Activated CD8-positive, alpha-beta memory T cell treated with anti-CD3 and anti-CD28 coated beads, Interleukin-2, amount 50 U/mL, for 4 hours (primary cell): ENCODE measurements around the gene CCDC6.
"Not testable (repeated sequence)": the region's sequence is repeated elsewhere in the genome, so short reads cannot be mapped to it uniquely, and the experiment has no call there.

Experiments used
- DNase-seq: peaks from one replicate; pipeline ENCODE4 v3.0.0-alpha.2; 2020

CCDC6 gene

GRCh38 chr10:59805014-59805413 lies 101.3 kb downstream of the CCDC6 start:
- no peak for DNase-seq

- DNase-seq = no peak
Observed at GRCh38 chr10:59804220-59804619, 102.1 kb downstream of the CCDC6 start.

DNA sequence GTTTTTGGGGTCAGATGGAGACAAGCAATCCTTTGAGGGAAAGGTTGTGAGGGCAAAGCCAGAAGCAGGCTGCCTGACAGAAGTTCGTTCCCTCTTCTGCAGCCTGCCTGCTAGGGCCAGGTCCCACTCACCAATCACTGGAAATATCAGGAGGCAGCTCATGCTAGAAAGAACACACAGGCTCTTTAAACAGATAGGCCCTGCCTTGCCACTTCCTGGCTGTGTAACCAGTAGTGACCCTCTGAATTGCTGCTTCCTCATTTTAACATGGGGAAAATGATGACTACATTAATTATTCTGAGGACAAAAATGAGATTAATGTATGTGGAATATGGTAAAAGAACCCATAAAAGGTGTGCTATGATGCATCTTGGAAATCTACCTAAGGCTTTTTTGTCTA lies 102.6 kb downstream of the CCDC6 start:
- DNase-seq = no peak

DNA sequence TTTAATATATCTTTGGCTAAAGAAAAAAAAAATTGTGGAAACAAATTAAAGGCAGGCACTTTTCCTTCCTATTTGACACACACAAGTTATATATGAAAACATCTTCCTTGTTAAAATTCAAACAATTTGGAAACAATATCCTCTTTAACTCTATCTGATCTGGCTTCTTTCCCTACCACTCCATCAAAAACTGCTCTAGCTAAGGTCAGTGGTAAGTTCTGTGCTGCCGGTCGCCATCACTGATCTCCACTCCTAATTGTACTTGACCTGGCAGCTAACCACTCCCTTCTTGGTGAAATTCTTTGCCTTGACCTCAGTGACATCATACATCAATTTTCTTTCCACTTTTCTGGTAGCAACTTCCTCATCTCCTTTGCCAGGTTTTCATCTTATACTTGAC lies 105.2 kb downstream of the CCDC6 start:
- DNase-seq = no peak

GRCh38 chr10:59799421-59799820 lies 106.9 kb downstream of the CCDC6 start:
- no peak for DNase-seq

DNA sequence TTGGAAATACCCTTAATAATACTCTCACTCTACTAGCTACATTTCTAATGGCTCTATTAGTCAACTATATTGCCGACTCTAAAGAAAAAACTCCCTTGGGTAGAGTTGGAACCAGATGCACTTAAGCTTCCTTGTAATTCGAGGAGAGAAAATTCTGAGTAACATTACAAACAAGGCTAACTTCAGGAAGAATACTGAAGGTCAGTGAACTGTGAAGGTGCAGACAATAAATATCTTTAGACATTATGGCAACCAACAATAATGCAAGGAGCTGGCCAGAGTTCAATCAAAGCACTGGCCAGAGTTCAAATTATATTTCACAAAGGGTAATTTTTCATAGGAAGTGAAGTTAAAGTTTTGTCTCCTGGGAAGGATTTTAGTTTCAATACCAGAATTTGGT lies 112.4 kb downstream of the CCDC6 start:
- no peak for DNase-seq

DNA sequence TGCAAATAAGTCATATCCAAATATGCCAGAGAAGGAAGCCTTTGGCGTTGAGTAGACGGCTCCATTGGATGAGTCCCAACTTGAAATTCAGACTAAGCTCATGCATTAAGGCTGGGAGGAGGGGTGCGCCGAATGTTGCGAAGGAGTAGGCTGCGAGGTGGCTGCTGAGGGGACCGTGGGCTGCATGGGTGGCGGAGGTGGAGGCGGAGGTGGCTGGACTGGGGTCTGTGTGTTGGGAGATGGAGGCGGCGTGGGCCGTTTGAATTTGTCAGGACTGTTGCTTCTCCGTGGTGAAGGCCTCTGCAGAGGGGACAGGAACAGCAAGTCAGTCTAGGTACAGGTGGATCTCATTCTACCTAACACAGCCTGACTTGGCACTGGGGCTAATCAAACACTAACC lies 113.5 kb downstream of the CCDC6 start:
- no peak for DNase-seq

DNA sequence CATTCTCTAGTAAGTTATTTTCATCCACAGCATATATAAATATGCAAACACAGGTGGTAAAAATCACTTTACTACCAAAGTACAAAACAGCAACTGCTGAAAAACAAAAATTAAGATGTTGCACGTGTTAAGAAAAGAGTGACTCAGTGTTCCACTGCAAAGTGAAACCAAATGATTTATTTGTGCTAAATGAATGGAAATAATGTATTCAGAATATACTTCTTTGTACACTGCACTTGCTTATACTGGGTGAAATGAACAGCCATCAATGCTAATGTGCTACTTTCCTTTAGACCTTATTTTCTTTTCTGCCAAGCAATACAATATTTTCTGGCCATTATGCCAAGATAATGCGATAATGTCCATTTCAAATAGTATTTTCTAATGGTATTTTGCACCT lies 114.8 kb downstream of the CCDC6 start:
- no peak for DNase-seq

DNA sequence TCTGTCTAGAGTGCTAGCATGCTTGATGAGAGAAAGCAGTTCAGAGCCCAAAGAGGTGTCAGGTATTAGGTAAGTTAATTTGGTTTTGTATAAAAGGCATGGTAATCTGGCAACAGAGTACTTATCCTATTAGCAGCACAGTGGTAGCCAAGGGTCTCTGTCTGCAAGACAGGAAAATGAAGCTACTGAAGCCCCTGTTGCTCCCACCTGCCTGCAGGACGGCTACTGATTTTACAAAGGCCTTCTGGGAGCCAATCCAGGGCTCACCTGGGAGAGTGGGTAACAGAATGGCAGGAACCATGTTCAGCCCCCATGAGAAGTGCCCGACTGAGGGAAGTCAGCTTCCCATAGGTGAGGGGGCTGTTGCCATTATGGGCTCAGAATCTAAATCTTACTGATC lies 116.3 kb downstream of the CCDC6 start:
- DNase-seq = not testable (repeated sequence)

DNA sequence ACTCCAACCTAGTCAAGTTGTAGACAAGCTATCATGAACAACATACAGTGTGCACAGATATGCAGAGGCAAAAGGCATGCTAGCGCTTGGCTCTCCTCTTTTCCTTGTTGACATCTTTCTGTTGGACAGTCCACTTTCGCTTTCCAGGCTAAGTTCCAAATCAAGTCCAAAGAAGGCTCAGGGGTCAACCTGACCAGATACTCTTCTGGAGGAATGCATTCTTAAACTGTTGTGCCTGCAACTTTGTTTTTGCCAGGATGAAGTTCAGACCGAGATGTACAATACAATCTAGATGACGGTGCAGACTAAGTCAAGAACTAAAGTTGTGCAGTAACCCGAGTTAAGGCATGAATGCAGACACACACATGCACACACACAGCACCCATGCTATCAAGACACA lies 117.4 kb downstream of the CCDC6 start:
- not testable (repeated sequence) for DNase-seq

DNA sequence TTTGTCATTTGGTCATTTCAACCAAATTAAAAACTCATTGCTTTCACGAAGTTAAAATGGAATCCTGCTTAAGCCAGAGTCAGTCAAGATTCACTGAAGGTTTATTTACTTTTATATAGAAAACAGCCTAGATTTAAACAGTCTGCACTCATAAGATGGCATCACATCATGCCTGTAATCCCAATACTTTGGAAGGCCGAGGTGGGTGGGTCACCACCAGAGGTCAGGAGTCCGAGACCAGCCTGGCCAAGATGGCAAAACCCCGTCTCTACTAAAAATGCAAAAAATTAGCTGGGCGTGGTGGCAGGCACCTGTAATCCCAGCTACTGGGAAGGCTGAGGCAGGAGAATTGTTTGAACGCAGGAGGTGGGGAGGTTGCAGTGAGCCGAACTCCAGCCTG lies 119.3 kb downstream of the CCDC6 start:
- not testable (repeated sequence) for DNase-seq

DNA sequence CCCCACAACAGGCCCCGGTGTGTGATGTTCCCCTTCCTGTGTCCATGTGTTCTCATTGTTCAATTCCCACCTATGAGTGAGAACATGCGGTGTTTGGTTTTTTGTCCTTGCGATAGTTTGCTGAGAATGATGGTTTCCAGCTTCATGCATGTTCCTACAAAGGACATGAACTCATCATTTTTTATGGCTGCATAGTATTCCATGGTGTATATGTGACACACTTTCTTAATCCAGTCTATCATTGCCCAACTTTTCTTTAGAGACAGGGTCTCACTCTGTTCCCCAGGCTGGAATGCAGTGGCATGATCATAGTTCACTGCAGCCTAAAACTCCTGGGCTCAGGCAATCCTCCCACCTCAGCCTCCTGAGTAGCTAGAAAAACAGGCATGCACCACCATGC lies 120.9 kb downstream of the CCDC6 start:
- not testable (repeated sequence) for DNase-seq

DNA sequence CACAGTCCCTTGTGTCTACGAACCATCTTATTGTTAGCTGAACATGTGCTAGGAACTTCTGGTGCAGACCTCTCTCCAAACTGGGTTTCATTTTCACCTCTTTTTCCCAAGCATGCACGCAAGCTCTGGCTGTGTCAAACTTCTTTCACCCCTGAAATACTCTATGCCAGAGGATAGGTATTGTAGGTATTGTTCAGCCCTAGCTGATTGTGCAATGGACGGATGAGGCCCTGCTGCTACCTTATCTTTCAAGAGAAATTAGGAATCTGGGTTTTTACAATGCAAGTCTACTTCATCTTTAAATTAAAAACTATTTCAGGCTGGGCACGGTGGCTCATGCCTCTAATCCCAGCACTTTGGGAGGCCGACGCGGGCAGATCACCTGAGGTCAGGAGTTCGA lies 124.8 kb downstream of the CCDC6 start:
- no peak for DNase-seq

DNA sequence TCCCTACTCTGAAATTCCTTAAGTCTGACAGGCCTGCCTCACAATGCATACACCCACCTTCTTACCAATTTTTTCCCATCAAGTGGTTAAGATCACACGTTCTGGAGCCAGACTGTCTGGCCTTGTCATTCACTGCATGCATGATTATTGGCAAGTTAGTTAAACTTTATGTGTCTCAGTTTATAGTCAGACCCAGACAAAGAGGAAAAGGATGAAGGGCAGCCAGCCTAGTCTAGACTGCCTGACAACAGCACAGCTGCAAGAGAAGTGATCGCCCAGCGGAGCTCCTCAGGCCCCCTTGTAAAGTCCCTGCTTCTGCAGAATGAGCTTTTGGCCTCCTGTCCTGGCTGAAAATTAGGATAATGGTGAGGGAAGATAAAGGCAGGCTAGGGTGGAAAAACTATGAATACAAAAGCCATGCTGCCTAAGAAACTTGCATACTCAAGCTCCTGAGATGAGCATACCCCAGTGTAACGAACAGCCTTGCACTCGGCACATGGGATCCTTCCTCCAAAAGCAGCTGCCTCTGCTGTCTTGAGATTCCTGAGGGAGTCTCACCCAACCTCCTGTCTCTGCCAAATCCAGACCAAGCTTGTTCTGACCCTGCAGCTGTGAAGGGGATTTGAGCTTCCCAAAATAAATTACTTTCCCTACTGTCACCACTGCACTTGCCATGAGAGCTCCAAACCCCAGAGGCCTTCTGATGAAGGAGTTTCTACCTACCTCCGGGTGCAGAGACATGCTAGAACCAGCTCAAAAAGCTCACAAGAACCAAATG lies 126.4 kb downstream of the CCDC6 start:
- DNase-seq = no peak

DNA sequence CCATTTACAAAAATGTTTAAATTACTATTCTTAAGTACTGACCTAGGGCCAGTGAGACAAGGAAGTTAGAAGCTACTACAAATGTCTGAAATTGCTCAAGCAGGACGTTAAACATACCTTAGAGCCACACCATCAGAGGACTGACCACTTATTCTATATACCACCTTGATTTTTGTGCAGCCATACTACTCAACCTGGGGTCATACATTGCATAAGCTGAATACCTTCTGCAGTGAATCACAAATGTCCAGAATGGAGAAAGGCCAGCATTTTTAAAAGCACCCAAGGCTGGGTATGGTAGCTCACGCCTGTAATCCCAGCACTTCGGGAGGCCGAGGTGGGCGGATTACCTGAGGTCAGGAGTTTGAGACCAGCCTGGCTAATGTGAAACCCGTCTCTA lies 131.9 kb downstream of the CCDC6 start:
- no peak for DNase-seq

- DNase-seq = no peak
Observed at GRCh38 chr10:59773088-59773487, 133.3 kb downstream of the CCDC6 start.

DNA sequence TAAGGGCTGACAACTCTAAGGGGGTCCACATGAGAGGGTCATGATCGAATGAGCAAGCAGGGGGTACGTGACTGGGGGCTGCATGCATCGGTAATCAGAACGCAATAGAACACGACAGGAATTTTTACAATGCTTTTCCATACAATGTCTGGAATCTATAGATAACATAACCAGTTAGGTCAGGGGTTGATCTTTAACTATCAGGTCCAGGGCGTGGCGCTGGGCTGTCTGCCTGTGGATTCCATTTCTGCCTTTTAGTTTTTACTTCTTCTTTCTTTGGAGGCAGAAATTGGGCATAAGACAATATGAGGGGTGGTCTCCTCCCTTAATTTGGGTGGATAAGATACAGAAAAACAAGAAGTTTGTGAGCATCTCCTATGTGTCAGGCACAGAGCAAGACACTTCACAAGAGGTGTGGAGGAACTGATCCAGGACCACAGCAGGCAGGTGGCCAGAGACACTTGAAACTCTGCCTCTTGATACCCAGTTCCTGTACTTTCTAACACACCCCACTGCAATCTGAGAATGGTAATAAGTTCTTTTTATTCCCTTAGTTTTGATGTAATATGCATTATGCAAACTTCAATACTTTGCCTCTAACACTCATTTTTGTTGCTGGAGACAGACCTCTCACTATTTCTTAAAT lies 135.1 kb downstream of the CCDC6 start:
- no peak for DNase-seq

GRCh38 chr10:59770689-59771088 lies 135.7 kb downstream of the CCDC6 start:
- no peak for DNase-seq

DNA sequence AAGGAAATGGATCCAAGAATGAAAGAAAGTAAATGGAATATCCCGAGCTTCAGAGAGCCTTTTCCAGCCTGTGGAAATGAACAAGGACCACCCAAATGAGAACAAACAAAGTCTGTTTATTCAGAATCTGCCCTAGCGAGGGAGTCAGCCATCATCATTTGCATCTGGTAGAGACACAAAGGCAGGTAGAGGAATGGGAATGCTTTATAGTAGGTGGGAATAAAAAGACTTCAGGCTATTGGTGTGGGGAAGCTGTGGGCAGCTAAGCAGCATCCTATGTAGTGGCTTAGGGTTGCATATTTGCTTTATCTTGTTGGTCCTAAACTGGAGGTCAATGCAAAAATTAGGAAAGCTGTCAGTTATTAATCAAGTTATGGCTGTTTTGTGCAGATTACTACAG lies 143.9 kb downstream of the CCDC6 start:
- DNase-seq = no peak

DNA sequence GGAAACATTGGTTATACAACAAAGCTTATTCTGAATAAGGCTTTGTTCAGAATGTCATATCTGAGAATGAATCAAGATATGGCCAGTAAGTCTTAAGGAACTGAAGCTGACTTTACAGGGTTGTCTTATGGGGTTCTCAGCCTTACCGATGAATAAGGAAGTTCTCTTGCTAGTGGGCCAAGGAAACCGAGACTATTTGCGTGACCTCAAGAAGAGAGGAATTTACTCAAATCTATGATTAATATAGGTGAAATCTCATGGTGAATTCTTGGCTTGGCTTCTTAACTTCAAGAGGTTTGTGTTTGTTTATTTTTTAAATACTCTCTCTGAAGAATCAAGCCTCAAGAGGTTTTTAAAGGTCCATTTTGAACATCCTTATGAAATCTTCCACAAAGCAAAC lies 148.4 kb downstream of the CCDC6 start:
- DNase-seq = no peak

- DNase-seq = no peak
Observed at GRCh38 chr10:59754951-59755350, 151.4 kb downstream of the CCDC6 start.

DNA sequence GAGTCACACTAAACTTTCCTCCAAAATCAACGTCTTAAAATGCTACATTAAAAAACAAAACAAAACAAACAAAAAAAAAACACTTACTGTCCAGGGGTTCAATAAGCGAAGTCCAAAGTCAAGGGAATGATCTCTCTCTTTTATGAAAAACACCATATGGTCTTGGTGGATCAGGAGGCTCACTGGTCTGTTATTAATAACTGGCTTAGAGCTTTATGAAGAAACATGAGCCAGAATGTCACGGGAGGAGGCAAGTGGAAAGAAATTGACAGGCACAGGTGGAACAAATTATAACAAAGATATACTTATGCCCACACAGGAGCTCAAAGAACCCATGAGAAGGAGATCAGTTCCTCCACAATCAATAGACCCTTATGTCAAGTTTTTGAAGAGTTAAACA lies 153.1 kb downstream of the CCDC6 start, which contains the start of gene MRLN:
Gene MRLN (minus strand): TSS at position 189 of the 400 bp plus-strand sequence.
- DNase-seq = no peak

- DNase-seq = no peak
Observed at GRCh38 chr10:59752278-59752940, 153.9 kb downstream of the CCDC6 start.
